ENCODE results near the gene DYNC2I2. TPM values are rescaled to one million over a fixed set of nuclear protein-coding genes. Genes with fewer than 3 reads are reported as not detected.

The DYNC2I2 gene
- total and polyA plus RNA-seq, 10 of the 15 experiments (the other 5 are each of a cell fraction or from before 2014, with no cell fraction given): 0.89 to 118 (median 47.9) TPM

GRCh38 chr9:128675382-128675781 lies 18.7 kb upstream of the DYNC2I2 start:
- WGBS (ENCODE audit: insufficient coverage, insufficient replicate concordance, low lambda C conversion rate, missing lambda C conversion rate): 98% methylated on average over 4 of the region's 4 CpGs
- H3K9me3 ChIP-seq (replicated peaks; ENCODE audit: control insufficient read depth, insufficient read depth, low read length): no peaks in the 10 kb centered on the region
- no peaks in the 10 kb centered on the region for H3K4me1 ChIP-seq (ENCODE audit: control insufficient read depth, insufficient read depth, low read length)
- H3K27ac ChIP-seq (ENCODE audit: control insufficient read depth, insufficient read depth): no peak overlapping the region
- H3K27me3 ChIP-seq (replicated peaks in 1 of 2; ENCODE audit: control insufficient read depth in 2 of 2, insufficient read depth in 2 of 2, low read length in 1 of 2): no peaks in the 10 kb centered on the region
- H3K9ac ChIP-seq (ENCODE audit: control insufficient read depth, insufficient read depth, low read length): no peak overlapping the region
- H4K20me1 ChIP-seq (ENCODE audit: control insufficient read depth, insufficient read depth): no peaks in the 10 kb centered on the region
- SMC1A ChIA-PET (ENCODE audit: uncharacterized antibody, unreplicated experiment): interaction anchor here (1.5 kb wide), 1 partner anchor 9 kb away, joined by 5 read pairs; no protein-coding TSS in a partner anchor
- H3K79me2 ChIP-seq (ENCODE audit: control insufficient read depth, insufficient read depth, low read length): no peaks in the 10 kb centered on the region
- no peaks in the 10 kb centered on the region for H3K36me3 ChIP-seq (ENCODE audit: control insufficient read depth in 2 of 2, insufficient read depth in 2 of 2, low read length in 1 of 2)
- intact Hi-C loops (cut with micrococcal nuclease; ENCODE audit: unreplicated experiment) (no loop called here), in situ Hi-C loops (cut with MboI) (no loop called here)
- POLR2A ChIA-PET: interaction anchor here (0.6 to 1.5 kb wide), 3 partner anchors 9 to 35 kb away, joined by 3 to 7 read pairs (median 3); no protein-coding TSS in a partner anchor
- BruUV-seq (replicated peaks): no TSS peak
- ATAC-seq (no peak), DNase-seq (ENCODE audit: low read depth, low spot score) (no peak), FAIRE-seq (no peak)
- CTCF ChIA-PET: interaction anchor here (1.3 kb wide), 1 partner anchor 237 kb away, joined by 3 read pairs; no protein-coding TSS in a partner anchor
- RAD21 ChIA-PET (ENCODE audit: unreplicated experiment): no interaction called here
- H3K4me2 ChIP-seq (ENCODE audit: control insufficient read depth, insufficient read depth): no peak overlapping the region
- no peak overlapping the region for H2AFZ ChIP-seq (ENCODE audit: control insufficient read depth, low read depth, low read length)
- H3K4me3 ChIP-seq: no peak overlapping the region
- TF ChIP-seq CBX3 (IDR thresholded peaks at IDR 0.05; ENCODE audit: borderline replicate concordance, low read depth): no peak
- TF ChIP-seq BRCA1 (IDR thresholded peaks at IDR 0.05; ENCODE audit: low read depth, low read length): no peak
- TF ChIP-seq MXI1 (IDR thresholded peaks at IDR 0.05; ENCODE audit: low read depth, low read length): no peak
- TF ChIP-seq ZNF622 (IDR thresholded peaks at IDR 0.05): no peak
- no peak for TF ChIP-seq SIX5 (IDR thresholded peaks at IDR 0.05; ENCODE audit: low read depth, low read length, severe bottlenecking)
- TF ChIP-seq ESRRA (IDR thresholded peaks at IDR 0.05; ENCODE audit: low read length): no peak
- TF ChIP-seq BCLAF1 (IDR thresholded peaks at IDR 0.05): no peak
- no peak for TF ChIP-seq MEF2B (IDR thresholded peaks at IDR 0.05; ENCODE audit: partially characterized antibody, poor library complexity, severe bottlenecking)
- no peak for TF ChIP-seq SIN3A (IDR thresholded peaks at IDR 0.05; ENCODE audit: low read depth, low read length)
- TF ChIP-seq CHD4 (IDR thresholded peaks at IDR 0.05): no peak
- no peak for TF ChIP-seq IRF5 (IDR thresholded peaks at IDR 0.05; ENCODE audit: borderline replicate concordance)
- no peak for TF ChIP-seq CUX1 (IDR thresholded peaks at IDR 0.05; ENCODE audit: insufficient replicate concordance, low read depth, low read length)
- no peak for TF ChIP-seq BCL3 (IDR thresholded peaks at IDR 0.05; ENCODE audit: borderline replicate concordance, insufficient read depth, low read depth, low read length, poor library complexity, severe bottlenecking)

Measured in GM12878 (cell line).